Activated T-cell treated with anti-CD3 and anti-CD28 coated beads, Interleukin-2, amount 50 U/mL, for 48 hours (primary cell): ENCODE measurements around the gene BET1L.
A peak's percentile ranks its signal among the peaks of the same experiment; 100 is the strongest.
"Not testable (repeated sequence)": the region's sequence is repeated elsewhere in the genome, so short reads cannot be mapped to it uniquely, and the experiment has no call there.

Experiments used
- DNase-seq, 2 experiments: peaks; one replicate each; pipeline ENCODE4 v3.0.0-alpha.2; 2020

The BET1L gene

GRCh38 chr11:227824-228379 lies 20.7 kb upstream of the BET1L start:
- no peak for DNase-seq

DNA sequence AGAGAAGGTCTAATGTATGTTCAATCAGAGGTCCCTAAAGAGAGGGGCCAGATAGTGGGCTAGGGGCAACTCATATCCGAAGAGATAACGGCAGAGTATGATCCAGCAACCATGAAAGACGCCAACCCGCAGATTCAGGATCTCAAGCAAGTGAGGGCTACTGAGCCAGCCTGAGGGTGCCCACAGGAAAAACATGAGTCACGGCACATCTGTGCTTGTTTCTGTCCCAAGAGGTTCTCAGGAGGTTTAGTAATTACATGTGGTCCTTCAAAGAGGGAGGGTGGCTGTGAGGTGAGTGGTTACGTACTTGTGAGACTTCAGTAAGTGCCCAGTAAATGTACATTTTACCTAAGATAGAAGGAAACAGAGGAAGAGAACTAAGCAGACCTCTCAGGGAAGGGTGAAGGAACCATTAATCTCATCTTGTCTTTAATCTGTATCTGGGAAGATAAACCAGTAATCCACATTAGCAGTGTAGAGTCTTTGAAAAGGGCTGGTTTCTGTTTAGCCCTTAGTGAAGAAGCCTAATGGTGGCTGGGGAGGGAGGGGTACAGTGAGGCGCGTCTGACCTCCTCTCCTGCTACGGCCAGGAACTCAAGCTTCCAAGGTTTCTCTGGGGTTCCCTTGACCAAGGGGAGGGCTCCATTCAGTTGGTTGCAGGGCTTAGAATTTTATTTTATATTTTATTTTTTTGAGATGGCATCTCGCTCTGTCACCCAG lies 18.7 kb upstream of the BET1L start:
- DNase-seq: peak in 1 of 2 experiments; percentile 24

GRCh38 chr11:224424-224823 lies 17.2 kb upstream of the BET1L start:
- DNase-seq: no peak

GRCh38 chr11:223884-224283 lies 16.7 kb upstream of the BET1L start:
- DNase-seq: no peak

GRCh38 chr11:223026-223789 lies 16.0 kb upstream of the BET1L start:
- DNase-seq: no peak

GRCh38 chr11:221998-222789 lies 15.0 kb upstream of the BET1L start:
- DNase-seq: no peak

DNA sequence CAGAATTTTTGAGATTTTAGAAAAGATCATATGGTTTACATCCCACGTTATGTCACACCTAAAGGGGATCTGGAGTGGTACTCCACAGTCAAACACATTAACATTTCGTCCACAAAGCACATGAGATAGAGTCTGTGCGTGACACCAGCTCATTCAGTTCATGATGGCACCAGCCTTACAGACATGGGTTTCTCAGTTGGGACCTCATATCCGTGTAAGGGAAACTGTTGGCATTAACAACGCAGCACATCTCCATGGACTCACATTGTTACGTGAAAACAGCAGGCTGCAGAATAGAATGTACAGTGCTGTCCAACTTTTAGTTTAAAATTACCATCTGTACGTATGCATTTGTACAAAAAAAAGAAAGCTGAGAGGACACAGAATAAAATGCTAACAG lies 14.3 kb upstream of the BET1L start:
- DNase-seq: no peak

- DNase-seq: not testable (repeated sequence)
These were observed 13.5 kb upstream of the BET1L start for GRCh38 chr11:220641-221215.

- DNase-seq: no peak
These were observed 11.8 kb upstream of the BET1L start for GRCh38 chr11:218815-219593.

DNA sequence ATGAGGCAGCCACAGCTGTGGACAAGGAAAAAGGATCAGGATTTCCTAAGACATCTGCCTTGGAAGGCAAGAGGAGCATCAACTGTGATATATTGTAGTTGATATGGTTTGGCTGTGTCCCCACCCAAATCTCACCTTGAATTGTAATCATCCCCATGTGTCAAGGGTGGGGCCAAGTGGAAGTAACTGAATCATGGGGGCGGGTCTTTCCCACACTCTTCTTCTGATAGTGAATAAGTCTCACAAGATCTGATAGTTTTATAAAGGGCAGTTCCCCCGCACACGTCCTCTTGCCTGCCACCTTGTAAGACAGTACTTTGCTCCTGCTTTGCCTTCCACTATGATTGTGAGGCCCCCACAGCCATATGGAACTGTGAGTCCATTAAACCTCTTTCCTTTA lies 10.5 kb upstream of the BET1L start:
- DNase-seq: no peak

GRCh38 chr11:216081-216974 lies 9.1 kb upstream of the BET1L start:
- DNase-seq: no peak

GRCh38 chr11:215581-216037 lies 8.4 kb upstream of the BET1L start:
- no peak for DNase-seq

- no peak for DNase-seq
These were observed 6.9 kb upstream of the BET1L start for GRCh38 chr11:214083-214482.

DNA sequence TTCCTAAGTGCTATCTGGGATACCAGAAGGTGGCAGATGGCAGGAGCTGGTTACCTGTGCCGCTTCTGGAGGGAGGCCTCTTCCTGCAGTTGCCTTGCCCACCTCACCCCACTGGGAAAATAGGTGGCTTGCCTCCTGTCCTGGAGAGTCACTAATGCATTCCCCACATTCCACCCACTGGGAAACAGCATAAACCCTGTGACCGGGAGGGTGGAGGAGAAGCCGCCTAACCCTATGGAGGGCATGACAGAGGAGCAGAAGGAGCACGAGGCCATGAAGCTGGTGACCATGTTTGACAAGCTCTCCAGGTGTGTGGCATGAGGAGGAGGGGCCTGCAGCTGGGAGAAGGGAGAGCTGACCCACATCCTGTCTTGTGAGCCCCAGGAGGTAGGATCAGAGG lies 5.9 kb upstream of the BET1L start:
- no peak for DNase-seq

GRCh38 chr11:212150-213100 lies 5.2 kb upstream of the BET1L start:
- no peak for DNase-seq

GRCh38 chr11:211741-212140 lies 4.5 kb upstream of the BET1L start:
- no peak for DNase-seq

DNA sequence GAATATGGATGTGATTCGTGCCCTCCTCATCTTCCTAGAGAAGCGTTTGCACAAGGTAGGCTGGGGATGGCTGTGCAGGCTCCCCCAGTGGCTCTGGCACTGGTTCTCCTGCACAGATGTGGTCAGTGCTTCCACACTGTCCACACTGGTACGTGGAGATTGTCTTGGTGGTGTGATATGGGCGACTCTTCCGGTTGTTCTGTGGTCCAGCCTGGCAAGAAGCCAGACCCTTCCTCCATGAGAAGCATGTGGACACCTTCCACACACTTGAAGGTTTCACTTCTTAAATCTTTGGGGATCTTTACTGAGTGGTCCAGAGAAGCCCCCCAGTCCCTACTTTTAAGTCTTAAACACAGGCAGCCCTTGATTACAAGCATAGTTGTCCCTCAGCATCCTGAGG lies 4.1 kb upstream of the BET1L start:
- no peak for DNase-seq

- no peak for DNase-seq
These were observed 3.6 kb upstream of the BET1L start for GRCh38 chr11:210803-211180.

- no peak for DNase-seq
These were observed 3.1 kb upstream of the BET1L start for GRCh38 chr11:210122-210802.
